ENCODE measurements around the gene PRAMEF9.
"Not testable (repeated sequence)": the region's sequence is repeated elsewhere in the genome, so short reads cannot be mapped to it uniquely, and the experiment has no call there.

Gene PRAMEF9

GRCh38 chr1:13171548-13171947 is at the start of gene PRAMEF9:
Gene PRAMEF9 (plus strand): TSS chr1:13171848. CDS start chr1:13175281, 3,433 bp downstream.
- DNase-seq (ENCODE audit: low spot score) = not testable (repeated sequence)

- not testable (repeated sequence) for DNase-seq (ENCODE audit: low spot score)
Measured at GRCh38 chr1:13155909-13156308, 15.7 kb upstream of the PRAMEF9 start, which contains the start of gene PRAMEF26. Gene PRAMEF26 (minus strand): TSS chr1:13156009. CDS start chr1:13153095, 2,914 bp downstream.

GRCh38 chr1:13165531-13165930 is 6.1 kb upstream of the PRAMEF9 start, which contains the start of gene HNRNPCL4:
Gene HNRNPCL4 (minus strand): TSS chr1:13165631. CDS start chr1:13165467, 164 bp downstream.
- DNase-seq (ENCODE audit: low spot score) = not testable (repeated sequence)

- not testable (repeated sequence) for DNase-seq (ENCODE audit: low spot score)
Measured at GRCh38 chr1:13201309-13201708, 29.7 kb downstream of the PRAMEF9 start, which contains the start of gene PRAMEF13. Gene PRAMEF13 (minus strand): TSS chr1:13201409. CDS start chr1:13199589, 1,820 bp downstream.

GRCh38 chr1:13208712-13209111 is 37.1 kb downstream of the PRAMEF9 start:
- not testable (repeated sequence) for DNase-seq (ENCODE audit: low spot score)

- not testable (repeated sequence) for DNase-seq (ENCODE audit: low spot score)
Measured at GRCh38 chr1:13216619-13217018, 45.0 kb downstream of the PRAMEF9 start.

GRCh38 chr1:13219203-13219602 is 47.6 kb downstream of the PRAMEF9 start:
- not testable (repeated sequence) for DNase-seq (ENCODE audit: low spot score)

- DNase-seq (ENCODE audit: low spot score) = not testable (repeated sequence)
Measured at GRCh38 chr1:13222788-13223187, 51.1 kb downstream of the PRAMEF9 start.

GRCh38 chr1:13224480-13225060 is 52.9 kb downstream of the PRAMEF9 start:
- DNase-seq (ENCODE audit: low spot score) = no peak

- DNase-seq (ENCODE audit: low spot score) = not testable (repeated sequence)
Measured at GRCh38 chr1:13225675-13226204, 54.1 kb downstream of the PRAMEF9 start, which contains the start of gene PRAMEF18. Gene PRAMEF18 (minus strand): TSS chr1:13226154. CDS start chr1:13226106, 48 bp downstream.

- DNase-seq (ENCODE audit: low spot score) = not testable (repeated sequence)
Measured at GRCh38 chr1:13227271-13228055, 55.8 kb downstream of the PRAMEF9 start.

GRCh38 chr1:13228343-13228781 is 56.7 kb downstream of the PRAMEF9 start:
- DNase-seq (ENCODE audit: low spot score) = no peak
